Trophoblast cell (in vitro differentiated cells and primary cell): Measurements from ENCODE around the gene SSBP2.

Experiments
- DNase-seq, 2 donors: peaks; one replicate each; pipeline ENCODE4 v3.0.0-alpha.2; 2016
- H2AFZ ChIP-seq: 2 replicates; pipeline ENCODE4 v1.6.1; 2013; ENCODE audit warnings: low read length, moderate library complexity, mild to moderate bottlenecking; ENCODE audit not compliant: insufficient read depth, poor library complexity
- H2AK5ac ChIP-seq: 2 replicates; pipeline ENCODE4 v1.6.1; 2013; ENCODE audit warnings: mild to moderate bottlenecking, low read length
- H2BK120ac ChIP-seq: 2 replicates; pipeline ENCODE4 v1.6.1; 2013; ENCODE audit warnings: low read length, mild to moderate bottlenecking, moderate library complexity; ENCODE audit not compliant: insufficient read depth, poor library complexity
- H2BK12ac ChIP-seq: 2 replicates; pipeline ENCODE4 v1.6.1; 2013; ENCODE audit warnings: mild to moderate bottlenecking, low read length, moderate library complexity
- H2BK5ac ChIP-seq: 2 replicates; pipeline ENCODE4 v1.6.1; 2013; ENCODE audit warnings: low read length, low read depth, moderate library complexity, mild to moderate bottlenecking; ENCODE audit not compliant: poor library complexity
- H3K14ac ChIP-seq: 2 replicates; pipeline ENCODE4 v1.6.1; 2013; ENCODE audit warnings: mild to moderate bottlenecking, low read length
- H3K18ac ChIP-seq: 2 replicates; pipeline ENCODE4 v1.6.1; 2013; ENCODE audit warnings: mild to moderate bottlenecking, low read length
- H3K23ac ChIP-seq: 2 replicates; pipeline ENCODE4 v1.6.1; 2013; ENCODE audit warnings: low read length
- H3K27ac ChIP-seq: 2 replicates; pipeline ENCODE4 v1.5.1; 2013; ENCODE audit warnings: low read depth, mild to moderate bottlenecking, inconsistent platforms, low read length, moderate library complexity
- H3K27me3 ChIP-seq: 2 replicates; pipeline ENCODE4 v1.6.1; 2013; ENCODE audit warnings: inconsistent platforms, mild to moderate bottlenecking, low read length, moderate library complexity; ENCODE audit not compliant: insufficient read depth
- H3K36me3 ChIP-seq, 2 experiments: 1 replicate in 1 of 2; 2 replicates in 1 of 2; pipeline ENCODE4 v1.6.1; 2013; ENCODE audit warnings: low read length in 2 of 2, mild to moderate bottlenecking in 2 of 2, moderate library complexity in 1 of 2; ENCODE audit not compliant: insufficient read depth in 2 of 2, control insufficient read depth in 1 of 2
- H3K4ac ChIP-seq: 2 replicates; pipeline ENCODE4 v1.6.1; 2013; ENCODE audit warnings: low read depth, mild to moderate bottlenecking, low read length, moderate library complexity
- H3K4me1 ChIP-seq, 2 experiments: 1 replicate in 1 of 2; 2 replicates in 1 of 2; pipeline ENCODE4 v1.6.1; 2013; ENCODE audit warnings: low read length in 2 of 2, mild to moderate bottlenecking in 2 of 2, moderate library complexity in 1 of 2; ENCODE audit not compliant: insufficient read depth in 2 of 2, control insufficient read depth in 1 of 2
- H3K4me2 ChIP-seq: 2 replicates; pipeline ENCODE4 v1.6.1; 2013; ENCODE audit warnings: inconsistent platforms, mild to moderate bottlenecking, low read length, moderate library complexity
- H3K4me3 ChIP-seq: 2 replicates; pipeline ENCODE4 v1.5.1; 2013; ENCODE audit warnings: mild to moderate bottlenecking, low read depth, low read length, inconsistent platforms
- H3K79me1 ChIP-seq: one replicate; pipeline ENCODE4 v1.6.1; 2013; ENCODE audit warnings: low read length
- H3K79me2 ChIP-seq: 2 replicates; pipeline ENCODE4 v1.6.1; 2013; ENCODE audit warnings: low read length, mild to moderate bottlenecking; ENCODE audit not compliant: control insufficient read depth, insufficient read depth, poor library complexity
- H3K9ac ChIP-seq: 2 replicates; pipeline ENCODE4 v1.6.1; 2013; ENCODE audit warnings: mild to moderate bottlenecking, low read length
- H3K9me3 ChIP-seq: 2 replicates; pipeline ENCODE4 v1.6.1; 2013; ENCODE audit warnings: low read depth, mild to moderate bottlenecking, control low read depth, inconsistent platforms, low read length; ENCODE audit not compliant: insufficient read depth
- H4K12ac ChIP-seq: 2 replicates; pipeline ENCODE4 v1.6.1; 2013; ENCODE audit warnings: low read depth, mild to moderate bottlenecking, low read length, moderate library complexity
- H4K8ac ChIP-seq: 2 replicates; pipeline ENCODE4 v1.6.1; 2013; ENCODE audit warnings: low read depth, mild to moderate bottlenecking, low read length, moderate library complexity
- H4K91ac ChIP-seq: one replicate; pipeline ENCODE4 v1.6.1; 2013; ENCODE audit warnings: low read depth, mild to moderate bottlenecking, low read length, moderate library complexity
- WGBS: extraction: QIAGEN DNeasy Blood & Tissue Kit; methylation state at CpG from one replicate; pipeline ENCODE4 v1.1.7; 2013; ENCODE audit warnings: missing lambda C conversion rate; ENCODE audit not compliant: insufficient read length, insufficient coverage; ENCODE audit errors: extremely low coverage; 5-methylcytosine and 5-hydroxymethylcytosine counted together

The SSBP2 gene

DNA sequence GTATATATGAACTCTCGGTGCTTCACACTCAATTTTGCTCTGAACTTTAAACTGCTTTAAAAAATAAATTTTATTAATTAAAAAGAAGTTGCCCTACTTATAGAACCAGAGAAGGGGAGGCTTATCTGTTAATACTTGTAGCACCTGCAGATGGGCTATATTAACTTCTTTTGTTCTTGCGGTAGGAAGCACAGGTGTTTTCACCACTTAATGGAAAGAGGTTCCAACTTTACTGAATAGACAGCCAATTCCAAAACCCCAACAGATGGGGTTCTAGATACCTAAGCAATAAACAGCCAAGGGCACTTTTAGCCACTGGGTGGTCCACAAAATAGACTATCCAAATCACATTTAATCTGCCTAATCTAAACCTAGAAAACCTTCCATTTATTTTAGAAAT is 65.4 kb downstream of the SSBP2 start:
- no peak overlapping the region for H4K91ac ChIP-seq
- no peak overlapping the region for H4K8ac ChIP-seq
- no peak overlapping the region for H3K4me3 ChIP-seq
- no peak overlapping the region for H4K12ac ChIP-seq
- no peaks in the 10 kb centered on the region for H3K9me3 ChIP-seq
- WGBS, result no CpG with 5 or more reads among the region's 2 CpGs
- no peak overlapping the region for H3K9ac ChIP-seq
- no peak overlapping the region for H2AK5ac ChIP-seq
- H3K4me1 ChIP-seq, result no peaks in the 10 kb centered on the region
- no peak overlapping the region for H3K18ac ChIP-seq
- H3K79me1 ChIP-seq, result no peaks in the 10 kb centered on the region
- H3K27me3 ChIP-seq, result no peaks in the 10 kb centered on the region
- H3K36me3 ChIP-seq, result no peaks in the 10 kb centered on the region
- H3K4me2 ChIP-seq, result no peak overlapping the region
- no peak for DNase-seq
- no peak overlapping the region for H2BK120ac ChIP-seq
- no peak overlapping the region for H3K23ac ChIP-seq
- no peak overlapping the region for H3K27ac ChIP-seq
- no peaks in the 10 kb centered on the region for H3K79me2 ChIP-seq
- no peak overlapping the region for H3K14ac ChIP-seq
- H2BK5ac ChIP-seq, result no peak overlapping the region
- no peak overlapping the region for H3K4ac ChIP-seq
- H2BK12ac ChIP-seq, result no peak overlapping the region
- H2AFZ ChIP-seq, result no peak overlapping the region

DNA sequence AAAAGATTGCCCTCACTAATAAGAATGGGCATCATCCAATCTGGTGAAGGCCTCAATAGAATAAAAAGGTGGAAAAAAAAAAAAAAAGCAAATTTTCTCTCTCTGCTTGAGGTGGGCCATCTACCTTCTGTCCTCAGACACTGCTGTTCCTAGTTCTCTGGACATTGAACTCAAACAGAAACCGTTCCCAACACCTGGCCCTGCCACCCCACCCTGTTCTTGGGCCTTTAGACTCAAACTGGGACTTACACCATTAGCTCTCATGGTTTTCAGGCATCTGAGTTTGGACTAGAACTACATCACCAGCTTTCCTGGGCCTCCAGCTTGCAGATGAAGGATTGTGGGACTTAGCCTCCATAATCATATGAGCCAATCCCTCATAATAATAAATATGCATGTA is 71.0 kb downstream of the SSBP2 start:
- Histone ChIP-seq H3K4me1 (no peaks in the 10 kb centered on the region), H3K14ac (no peak overlapping the region), H3K4me2 (no peak overlapping the region), H2BK5ac (no peak overlapping the region), H3K4me3 (no peak overlapping the region), H3K9ac (no peak overlapping the region), H2AK5ac (no peak overlapping the region), H3K79me1 (no peaks in the 10 kb centered on the region), H4K8ac (no peak overlapping the region), H3K18ac (no peak overlapping the region), H2BK12ac (no peak overlapping the region), H4K91ac (no peak overlapping the region), H3K36me3 (no peaks in the 10 kb centered on the region), H3K23ac (no peak overlapping the region), H2AFZ (no peak overlapping the region), H2BK120ac (no peak overlapping the region), H3K79me2 (no peaks in the 10 kb centered on the region), H3K9me3 (no peaks in the 10 kb centered on the region), H3K4ac (no peak overlapping the region), H3K27ac (no peak overlapping the region), H4K12ac (no peak overlapping the region), H3K27me3 (no peaks in the 10 kb centered on the region)
- DNase-seq, result no peak
- WGBS, result no CpG with 5 or more reads among the region's 1 CpG

DNA sequence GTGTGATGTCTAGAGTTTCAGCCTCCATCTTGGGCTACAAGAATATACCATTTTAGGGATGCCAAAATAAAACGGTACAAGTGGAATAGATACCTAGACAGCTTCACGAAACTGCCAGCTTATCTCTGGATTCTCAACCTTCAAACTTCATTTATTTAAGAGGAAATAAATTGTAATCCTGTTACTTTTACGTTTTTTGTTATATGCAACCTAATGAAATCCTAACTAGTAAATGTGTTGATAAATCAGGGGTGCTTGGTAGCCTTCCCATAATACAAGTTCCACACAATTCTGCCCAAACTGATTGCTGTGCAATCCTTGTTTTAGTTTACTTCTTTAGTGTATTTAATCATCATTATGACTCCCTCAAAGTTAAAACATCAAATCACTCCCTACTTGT is 75.5 kb downstream of the SSBP2 start:
- H3K4me2 ChIP-seq, result no peak overlapping the region
- H2AFZ ChIP-seq, result no peak overlapping the region
- H3K4ac ChIP-seq, result no peak overlapping the region
- no peak overlapping the region for H2BK5ac ChIP-seq
- no peak overlapping the region for H4K12ac ChIP-seq
- no peaks in the 10 kb centered on the region for H3K79me2 ChIP-seq
- WGBS, result no CpG with 5 or more reads among the region's 3 CpGs
- H3K4me3 ChIP-seq, result no peak overlapping the region
- H3K4me1 ChIP-seq, result no peaks in the 10 kb centered on the region
- no peaks in the 10 kb centered on the region for H3K9me3 ChIP-seq
- H4K91ac ChIP-seq, result no peak overlapping the region
- H3K36me3 ChIP-seq, result no peaks in the 10 kb centered on the region
- no peak overlapping the region for H3K23ac ChIP-seq
- H4K8ac ChIP-seq, result no peak overlapping the region
- no peak overlapping the region for H3K27ac ChIP-seq
- DNase-seq, result no peak
- no peaks in the 10 kb centered on the region for H3K27me3 ChIP-seq
- no peak overlapping the region for H2AK5ac ChIP-seq
- H3K79me1 ChIP-seq, result no peaks in the 10 kb centered on the region
- H2BK12ac ChIP-seq, result no peak overlapping the region
- H3K18ac ChIP-seq, result no peak overlapping the region
- no peak overlapping the region for H3K9ac ChIP-seq
- H3K14ac ChIP-seq, result no peak overlapping the region
- H2BK120ac ChIP-seq, result no peak overlapping the region

DNA sequence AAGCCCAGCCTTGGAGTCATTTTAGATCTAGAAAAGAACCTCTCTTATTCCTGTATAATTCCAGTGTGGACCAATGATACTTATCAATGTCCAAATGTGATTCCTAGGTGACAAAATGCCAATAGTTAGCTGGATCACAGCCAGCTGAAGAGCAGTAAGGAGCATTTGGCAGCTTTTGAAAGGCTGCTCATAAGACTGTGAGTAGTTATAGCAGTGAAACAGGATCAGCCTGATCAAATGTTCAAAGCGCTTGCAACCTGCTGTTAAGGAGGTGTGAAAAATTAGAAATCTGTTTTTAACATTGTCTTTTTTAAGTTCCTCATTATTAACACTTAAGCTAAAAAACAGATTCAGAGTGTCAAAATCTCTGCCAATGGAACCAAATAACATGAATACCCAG is 85.1 kb downstream of the SSBP2 start:
- no peaks in the 10 kb centered on the region for H3K79me1 ChIP-seq

More for the DNA sequence above, 85.1 kb downstream of the SSBP2 start:
- WGBS, result no CpG with 5 or more reads among the region's 1 CpG
- Histone ChIP-seq H3K14ac (no peak overlapping the region), H3K9me3 (no peaks in the 10 kb centered on the region), H2BK5ac (no peak overlapping the region), H3K4me3 (no peak overlapping the region), H3K9ac (no peak overlapping the region), H3K4me1 (peaks cover 0 to 3% of the 10 kb centered on the region in 2 experiments), H3K27ac (no peak overlapping the region), H4K8ac (no peak overlapping the region), H3K36me3 (no peaks in the 10 kb centered on the region), H2BK120ac (no peak overlapping the region), H2BK12ac (no peak overlapping the region), H2AK5ac (no peak overlapping the region), H3K79me2 (no peaks in the 10 kb centered on the region), H3K23ac (no peak overlapping the region), H2AFZ (no peak overlapping the region), H4K91ac (no peak overlapping the region), H3K4me2 (no peak overlapping the region), H3K4ac (no peak overlapping the region), H4K12ac (no peak overlapping the region), H3K27me3 (no peaks in the 10 kb centered on the region), H3K18ac (no peak overlapping the region)
- no peak for DNase-seq
